Adipocyte (in vitro differentiated cells): Measurements from ENCODE around the gene SLC35F3.
"Not testable (repeated sequence)": the region's sequence is repeated elsewhere in the genome, so short reads cannot be mapped to it uniquely, and the experiment has no call there.

Experiments used
- DNase-seq: peaks from one replicate; pipeline ENCODE4 v3.0.0-alpha.2; 2015; ENCODE audit warnings: low read depth
- H3K27me3 ChIP-seq: replicated peaks from 2 replicates; pipeline ENCODE4 v1.7.0; 2013; ENCODE audit warnings: mild to moderate bottlenecking, low read length, moderate library complexity; ENCODE audit not compliant: control insufficient read depth, insufficient read depth
- H3K36me3 ChIP-seq: 2 replicates; pipeline ENCODE4 v1.7.0; 2013; ENCODE audit warnings: low read length, mild to moderate bottlenecking, moderate library complexity; ENCODE audit not compliant: control insufficient read depth, insufficient read depth, severe bottlenecking
- H3K4me1 ChIP-seq: 2 replicates; pipeline ENCODE4 v1.7.0; 2013; ENCODE audit warnings: mild to moderate bottlenecking, low read length, moderate library complexity; ENCODE audit not compliant: control insufficient read depth, insufficient read depth
- H3K4me3 ChIP-seq: 2 replicates; pipeline ENCODE4 v1.7.0; 2013; ENCODE audit warnings: mild to moderate bottlenecking, low read length, moderate library complexity
- H3K9ac ChIP-seq: 2 replicates; pipeline ENCODE4 v1.7.0; 2013; ENCODE audit warnings: mild to moderate bottlenecking, low read length, moderate library complexity
- H3K9me3 ChIP-seq: 2 replicates; pipeline ENCODE4 v1.7.0; 2013; ENCODE audit warnings: mild to moderate bottlenecking, low read length, moderate library complexity; ENCODE audit not compliant: control insufficient read depth

SLC35F3 gene

GRCh38 chr1:234148350-234148749, 243.9 kb downstream of the SLC35F3 start:
- Histone ChIP-seq H3K9me3 (peaks cover 7% of the 10 kb centered on the region), H3K36me3 (no peaks in the 10 kb centered on the region), H3K27me3 (no peaks in the 10 kb centered on the region), H3K9ac (no peak overlapping the region), H3K4me1 (no peaks in the 10 kb centered on the region), H3K4me3 (no peak overlapping the region)
- no peak for DNase-seq

- Histone ChIP-seq H3K4me3 (no peak overlapping the region), H3K9me3 (peaks cover 4% of the 10 kb centered on the region), H3K4me1 (no peaks in the 10 kb centered on the region), H3K36me3 (no peaks in the 10 kb centered on the region), H3K9ac (no peak overlapping the region), H3K27me3 (no peaks in the 10 kb centered on the region)
- no peak for DNase-seq
These were observed 244.3 kb downstream of the SLC35F3 start for GRCh38 chr1:234148816-234149215.

- H3K4me1 ChIP-seq, result no peaks in the 10 kb centered on the region
- peaks cover 3% of the 10 kb centered on the region for H3K9me3 ChIP-seq
- DNase-seq, result no peak
- no peaks in the 10 kb centered on the region for H3K27me3 ChIP-seq
- H3K9ac ChIP-seq, result no peak overlapping the region
- no peak overlapping the region for H3K4me3 ChIP-seq
- H3K36me3 ChIP-seq, result no peaks in the 10 kb centered on the region
These were observed 244.7 kb downstream of the SLC35F3 start for GRCh38 chr1:234149217-234149616.

GRCh38 chr1:234150892-234151291, 246.4 kb downstream of the SLC35F3 start:
- Histone ChIP-seq H3K4me1 (no peaks in the 10 kb centered on the region), H3K9ac (no peak overlapping the region), H3K4me3 (no peak overlapping the region), H3K9me3 (peaks cover 3% of the 10 kb centered on the region), H3K27me3 (no peaks in the 10 kb centered on the region), H3K36me3 (no peaks in the 10 kb centered on the region)
- no peak for DNase-seq

GRCh38 chr1:234152344-234152743, 247.9 kb downstream of the SLC35F3 start:
- not testable (repeated sequence) for H3K36me3 ChIP-seq, H3K4me3 ChIP-seq, DNase-seq, H3K27me3 ChIP-seq, H3K9ac ChIP-seq, H3K9me3 ChIP-seq, H3K4me1 ChIP-seq

- Histone ChIP-seq H3K9ac (no peak overlapping the region), H3K9me3 (no peaks in the 10 kb centered on the region), H3K36me3 (no peaks in the 10 kb centered on the region), H3K4me1 (no peaks in the 10 kb centered on the region), H3K27me3 (no peaks in the 10 kb centered on the region), H3K4me3 (no peak overlapping the region)
- DNase-seq, result peak; percentile 85
These were observed 250.1 kb downstream of the SLC35F3 start for GRCh38 chr1:234154320-234155251.

- Histone ChIP-seq H3K9ac (no peak overlapping the region), H3K4me3 (no peak overlapping the region), H3K4me1 (no peaks in the 10 kb centered on the region), H3K27me3 (peaks cover 21% of the 10 kb centered on the region), H3K36me3 (no peaks in the 10 kb centered on the region), H3K9me3 (peaks cover 3% of the 10 kb centered on the region)
- DNase-seq, result no peak
These were observed 258.2 kb downstream of the SLC35F3 start for GRCh38 chr1:234162661-234163060.

GRCh38 chr1:234163267-234163919, 258.9 kb downstream of the SLC35F3 start:
- Histone ChIP-seq H3K27me3 (peaks cover 21% of the 10 kb centered on the region), H3K36me3 (no peaks in the 10 kb centered on the region), H3K4me1 (no peaks in the 10 kb centered on the region), H3K9ac (no peak overlapping the region), H3K4me3 (no peak overlapping the region), H3K9me3 (peaks cover 3% of the 10 kb centered on the region)
- no peak for DNase-seq

GRCh38 chr1:234164098-234164709, 259.7 kb downstream of the SLC35F3 start:
- DNase-seq, result no peak
- Histone ChIP-seq H3K27me3 (peaks cover 21% of the 10 kb centered on the region), H3K9me3 (peaks cover 3% of the 10 kb centered on the region)

GRCh38 chr1:234168061-234168724, 263.7 kb downstream of the SLC35F3 start:
- H3K9me3 ChIP-seq, result no peaks in the 10 kb centered on the region
- no peak for DNase-seq
- no peaks in the 10 kb centered on the region for H3K4me1 ChIP-seq
- H3K36me3 ChIP-seq, result no peaks in the 10 kb centered on the region
- no peak overlapping the region for H3K4me3 ChIP-seq
- H3K27me3 ChIP-seq, result peaks cover 11% of the 10 kb centered on the region
- H3K9ac ChIP-seq, result no peak overlapping the region

More at GRCh38 chr1:234164098-234164709, 259.7 kb downstream of the SLC35F3 start:
- Histone ChIP-seq H3K4me3 (no peak overlapping the region), H3K4me1 (no peaks in the 10 kb centered on the region), H3K36me3 (no peaks in the 10 kb centered on the region), H3K9ac (no peak overlapping the region)
